Measurements from ENCODE around the gene SOX4. TPM values are rescaled to one million over a fixed set of nuclear protein-coding genes. Genes with fewer than 3 reads are reported as not detected.

Gene SOX4
- total and polyA plus RNA-seq, 4 donors = 8.2 to 61.4 (median 19.9) TPM

DNA sequence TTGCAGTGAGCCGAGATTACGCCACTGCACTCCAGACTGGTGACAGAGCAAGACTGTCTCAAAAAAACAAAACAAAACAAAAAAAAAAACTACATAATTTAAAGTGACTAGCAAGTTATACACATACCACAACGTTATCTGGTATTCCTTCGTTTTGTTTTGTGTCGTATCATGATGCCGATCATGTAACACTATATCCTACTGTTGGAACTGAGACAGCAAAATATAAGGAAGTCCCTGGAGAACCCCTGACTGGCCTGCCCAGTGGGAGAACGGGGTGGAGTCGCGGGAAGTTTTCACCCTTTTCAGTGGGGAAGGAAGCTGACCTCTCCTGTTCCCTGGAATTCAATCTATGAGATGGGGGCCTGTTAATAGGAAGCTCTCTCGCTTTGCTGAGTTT is 15.1 kb downstream of the SOX4 start:
- no peak for ATAC-seq (ENCODE audit: insufficient read depth, low FRiP score)
- no peak for DNase-seq
- WGBS, 2 donors = 67 to 80% methylated on average over 10 of the region's 10 CpGs
- TF ChIP-seq, protein P1, sequence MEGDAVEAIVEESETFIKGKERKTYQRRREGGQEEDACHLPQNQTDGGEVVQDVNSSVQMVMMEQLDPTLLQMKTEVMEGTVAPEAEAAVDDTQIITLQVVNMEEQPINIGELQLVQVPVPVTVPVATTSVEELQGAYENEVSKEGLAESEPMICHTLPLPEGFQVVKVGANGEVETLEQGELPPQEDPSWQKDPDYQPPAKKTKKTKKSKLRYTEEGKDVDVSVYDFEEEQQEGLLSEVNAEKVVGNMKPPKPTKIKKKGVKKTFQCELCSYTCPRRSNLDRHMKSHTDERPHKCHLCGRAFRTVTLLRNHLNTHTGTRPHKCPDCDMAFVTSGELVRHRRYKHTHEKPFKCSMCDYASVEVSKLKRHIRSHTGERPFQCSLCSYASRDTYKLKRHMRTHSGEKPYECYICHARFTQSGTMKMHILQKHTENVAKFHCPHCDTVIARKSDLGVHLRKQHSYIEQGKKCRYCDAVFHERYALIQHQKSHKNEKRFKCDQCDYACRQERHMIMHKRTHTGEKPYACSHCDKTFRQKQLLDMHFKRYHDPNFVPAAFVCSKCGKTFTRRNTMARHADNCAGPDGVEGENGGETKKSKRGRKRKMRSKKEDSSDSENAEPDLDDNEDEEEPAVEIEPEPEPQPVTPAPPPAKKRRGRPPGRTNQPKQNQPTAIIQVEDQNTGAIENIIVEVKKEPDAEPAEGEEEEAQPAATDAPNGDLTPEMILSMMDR (IDR thresholded peaks at IDR 0.05; ENCODE audit: control extremely low read depth, extremely low read depth) = no peak
- Histone ChIP-seq H3K27me3 (ENCODE audit: control insufficient read depth in 3 of 3, insufficient read depth in 3 of 3, low read length in 2 of 3) (no peaks in the 10 kb centered on the region), H3K9ac (ENCODE audit: insufficient read depth in 1 of 2, low read length in 2 of 2) (no peak overlapping the region), H3K27ac (ENCODE audit: low read depth in 1 of 2, low read length in 1 of 2) (no peak overlapping the region), H3K4me3 (no peak overlapping the region), H3K36me3 (ENCODE audit: control insufficient read depth in 4 of 4, insufficient read depth in 4 of 4, low read length in 4 of 4) (no peaks in the 10 kb centered on the region), H3K4me1 (ENCODE audit: control insufficient read depth in 5 of 5, insufficient read depth in 5 of 5, low read length in 5 of 5) (peaks cover 0 to 7% (median 0%) of the 10 kb centered on the region in 5 donors), H3K9me3 (ENCODE audit: control insufficient read depth in 4 of 4, insufficient read depth in 3 of 4, low read length in 3 of 4) (peaks cover 0 to 1% (median 0%) of the 10 kb centered on the region in 4 donors)

DNA sequence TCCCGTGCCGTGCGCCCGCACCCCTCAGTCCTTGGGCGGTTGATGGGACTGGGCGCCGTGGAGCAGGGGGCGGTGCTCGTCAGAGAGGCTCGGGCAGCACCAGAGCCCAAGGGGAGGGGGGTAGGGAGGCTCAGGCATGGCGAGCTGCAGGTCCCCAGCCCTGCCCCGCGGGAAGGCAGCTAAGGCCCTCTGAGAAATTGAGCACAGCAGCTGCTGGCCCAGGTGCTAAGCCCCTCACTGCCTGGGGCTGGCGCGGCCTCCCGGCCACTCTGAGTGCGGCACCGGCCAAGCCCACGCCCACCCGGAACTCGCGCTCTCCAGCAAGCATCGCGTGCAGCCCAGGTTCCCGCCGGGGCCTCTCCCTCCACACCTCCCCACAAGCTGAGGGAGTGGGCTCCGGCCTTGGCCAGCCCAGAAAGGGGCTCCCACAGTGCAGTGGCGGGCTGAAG is 16.4 kb downstream of the SOX4 start:
- Histone ChIP-seq H3K9me3 (ENCODE audit: control insufficient read depth in 4 of 4, insufficient read depth in 3 of 4, low read length in 3 of 4) (peaks cover 0 to 1% (median 0%) of the 10 kb centered on the region in 4 donors), H3K27me3 (ENCODE audit: control insufficient read depth in 3 of 3, insufficient read depth in 3 of 3, low read length in 2 of 3) (no peaks in the 10 kb centered on the region), H3K4me3 (no peak overlapping the region), H3K36me3 (ENCODE audit: control insufficient read depth in 4 of 4, insufficient read depth in 4 of 4, low read length in 4 of 4) (no peaks in the 10 kb centered on the region), H3K9ac (ENCODE audit: insufficient read depth in 1 of 2, low read length in 2 of 2) (no peak overlapping the region), H3K4me1 (ENCODE audit: control insufficient read depth in 5 of 5, insufficient read depth in 5 of 5, low read length in 5 of 5) (peaks cover 0 to 4% (median 0%) of the 10 kb centered on the region in 5 donors), H3K27ac (ENCODE audit: low read depth in 1 of 2, low read length in 1 of 2) (no peak overlapping the region)
- TF ChIP-seq, protein P1 (IDR thresholded peaks at IDR 0.05; ENCODE audit: control extremely low read depth, extremely low read depth) = no peak
- DNase-seq (no peak), ATAC-seq (ENCODE audit: insufficient read depth, low FRiP score) (no peak)
- 96 to 97% methylated on average over 25 to 28 of the region's 28 CpGs for WGBS, 2 donors

DNA sequence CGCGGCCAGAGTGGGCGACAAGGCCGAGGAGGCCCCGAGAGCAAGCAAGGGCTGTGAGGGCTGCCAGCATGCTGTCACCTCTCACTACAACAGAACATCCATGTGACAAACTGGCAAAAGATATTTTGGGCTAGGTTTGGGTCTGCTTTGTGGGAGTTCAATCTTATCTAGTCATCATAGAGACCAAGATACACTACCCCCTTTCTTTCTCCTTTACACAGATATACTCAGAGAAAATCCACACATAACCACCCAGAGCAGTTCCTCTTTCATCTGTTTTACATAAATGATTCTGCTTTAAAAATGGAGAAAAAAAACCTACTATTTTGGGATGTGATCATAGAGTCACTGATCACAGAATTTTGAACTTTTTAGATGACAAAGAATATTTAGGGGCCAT is 16.8 kb downstream of the SOX4 start:
- H3K4me1 ChIP-seq (ENCODE audit: control insufficient read depth in 5 of 5, insufficient read depth in 5 of 5, low read length in 5 of 5) = peaks cover 0 to 4% (median 0%) of the 10 kb centered on the region in 5 donors
- H3K36me3 ChIP-seq (ENCODE audit: control insufficient read depth in 4 of 4, insufficient read depth in 4 of 4, low read length in 4 of 4) = no peaks in the 10 kb centered on the region
- WGBS, 2 donors = 92 to 96% methylated on average over 5 of the region's 5 CpGs
- peaks cover 0 to 1% (median 0%) of the 10 kb centered on the region in 4 donors for H3K9me3 ChIP-seq (ENCODE audit: control insufficient read depth in 4 of 4, insufficient read depth in 3 of 4, low read length in 3 of 4)
- H3K9ac ChIP-seq (ENCODE audit: insufficient read depth in 1 of 2, low read length in 2 of 2) = no peak overlapping the region
- no peak for DNase-seq
- H3K4me3 ChIP-seq = no peak overlapping the region
- H3K27ac ChIP-seq (ENCODE audit: low read depth in 1 of 2, low read length in 1 of 2) = no peak overlapping the region
- H3K27me3 ChIP-seq (ENCODE audit: control insufficient read depth in 3 of 3, insufficient read depth in 3 of 3, low read length in 2 of 3) = no peaks in the 10 kb centered on the region
- no peak for ATAC-seq (ENCODE audit: insufficient read depth, low FRiP score)
- TF ChIP-seq, protein P1 (IDR thresholded peaks at IDR 0.05; ENCODE audit: control extremely low read depth, extremely low read depth) = no peak

DNA sequence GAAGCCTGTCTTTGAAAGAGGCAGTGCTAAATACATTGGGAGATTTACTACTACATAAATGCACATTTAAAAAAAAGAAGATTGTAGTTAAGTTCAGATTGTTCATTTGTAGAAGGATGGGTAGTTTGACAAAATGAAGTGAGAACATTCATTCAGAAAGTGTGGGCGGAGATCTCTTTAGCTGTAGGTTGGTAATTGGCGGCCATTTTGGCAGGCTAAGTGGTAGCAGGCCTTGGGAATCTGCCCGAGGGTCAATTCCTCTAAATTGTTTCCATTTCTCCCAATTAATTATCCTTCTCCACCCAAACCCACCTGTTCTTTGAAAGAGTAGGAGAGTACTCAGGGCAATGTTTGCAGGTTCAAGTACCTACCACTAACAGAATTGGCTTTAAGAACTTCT is 17.9 kb downstream of the SOX4 start:
- Histone ChIP-seq H3K4me1 (ENCODE audit: control insufficient read depth in 5 of 5, insufficient read depth in 5 of 5, low read length in 5 of 5) (peaks cover 0 to 4% (median 0%) of the 10 kb centered on the region in 5 donors), H3K27ac (ENCODE audit: low read depth in 1 of 2, low read length in 1 of 2) (no peak overlapping the region), H3K9ac (ENCODE audit: insufficient read depth in 1 of 2, low read length in 2 of 2) (no peak overlapping the region), H3K4me3 (no peak overlapping the region), H3K36me3 (ENCODE audit: control insufficient read depth in 4 of 4, insufficient read depth in 4 of 4, low read length in 4 of 4) (no peaks in the 10 kb centered on the region), H3K9me3 (ENCODE audit: control insufficient read depth in 4 of 4, insufficient read depth in 3 of 4, low read length in 3 of 4) (peaks cover 0 to 1% (median 0%) of the 10 kb centered on the region in 4 donors), H3K27me3 (ENCODE audit: control insufficient read depth in 3 of 3, insufficient read depth in 3 of 3, low read length in 2 of 3) (no peaks in the 10 kb centered on the region)
- DNase-seq = no peak
- no peak for ATAC-seq (ENCODE audit: insufficient read depth, low FRiP score)
- TF ChIP-seq, protein P1 (IDR thresholded peaks at IDR 0.05; ENCODE audit: control extremely low read depth, extremely low read depth) = no peak
- WGBS, 2 donors = 85 to 88% methylated on average over 3 of the region's 3 CpGs

All from lung (tissue), 12 donors.